HG03342 (cell line): ENCODE data around the gene SUGCT.
"Not testable (repeated sequence)": the region's sequence is repeated elsewhere in the genome, so short reads cannot be mapped to it uniquely, and the experiment has no call there.

Source experiments
- ATAC-seq: cut with Tn5 transposase; IDR thresholded peaks from one replicate; pipeline ENCODE4 v1.9.1; 2021; ENCODE audit warnings: mild to moderate bottlenecking, moderate library complexity; ENCODE audit not compliant: unreplicated experiment

SUGCT gene

DNA sequence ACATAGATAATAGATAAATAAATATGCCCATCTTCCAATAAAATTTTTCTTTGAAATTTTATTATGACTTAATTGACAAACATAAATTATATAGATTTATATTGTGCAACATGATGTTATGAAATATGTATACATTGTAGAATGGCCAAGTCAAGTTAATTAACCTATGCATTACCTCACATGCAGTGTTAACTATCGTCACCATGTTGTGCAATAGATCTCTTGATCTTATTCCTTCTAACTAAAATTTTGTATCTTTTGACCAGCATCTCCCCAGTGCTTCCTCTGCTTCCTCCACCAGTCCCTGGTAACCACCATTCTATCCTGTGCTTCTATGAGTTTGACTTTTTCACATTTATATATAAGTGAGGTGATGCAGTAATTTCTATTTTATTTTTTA, 259.6 kb downstream of the SUGCT start:
- ATAC-seq = no peak

DNA sequence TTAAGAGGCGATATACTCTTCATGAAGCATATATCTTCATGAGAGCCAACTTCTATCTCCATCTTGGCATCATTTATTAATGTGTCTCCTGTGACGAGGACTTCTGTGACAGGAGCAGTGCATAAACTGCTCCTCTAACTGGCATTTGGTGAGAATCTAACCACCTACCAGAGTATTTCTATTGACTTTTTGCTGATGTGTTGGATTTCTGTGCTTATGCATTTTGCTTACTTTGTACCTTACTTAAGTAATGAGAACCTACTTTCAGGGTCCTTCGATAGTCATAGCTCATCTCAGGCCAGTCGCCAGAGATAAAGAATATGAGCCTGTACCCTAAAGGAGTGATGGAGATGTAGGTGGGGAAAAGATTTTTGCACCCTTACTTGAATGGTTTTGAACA, 265.7 kb downstream of the SUGCT start:
- no peak for ATAC-seq

DNA sequence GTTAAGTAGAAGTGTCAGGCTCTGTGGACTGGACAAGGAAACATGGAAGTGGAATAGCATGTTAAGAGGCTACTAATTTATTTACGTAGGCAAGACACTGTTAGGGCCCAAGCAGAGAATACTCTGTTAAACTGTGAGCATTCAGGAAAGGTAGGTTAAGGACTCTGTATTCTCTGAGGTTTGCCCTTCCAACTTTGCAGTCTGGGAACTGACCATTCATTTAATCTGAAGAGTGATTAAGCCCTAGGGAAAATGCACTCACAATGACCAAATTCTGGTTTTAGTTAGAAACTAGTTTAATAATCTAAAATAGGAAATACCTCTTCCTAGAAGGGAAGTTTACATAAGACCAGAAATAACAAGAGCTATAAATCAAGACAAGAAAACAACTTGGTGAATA, 266.6 kb downstream of the SUGCT start:
- no peak for ATAC-seq

DNA sequence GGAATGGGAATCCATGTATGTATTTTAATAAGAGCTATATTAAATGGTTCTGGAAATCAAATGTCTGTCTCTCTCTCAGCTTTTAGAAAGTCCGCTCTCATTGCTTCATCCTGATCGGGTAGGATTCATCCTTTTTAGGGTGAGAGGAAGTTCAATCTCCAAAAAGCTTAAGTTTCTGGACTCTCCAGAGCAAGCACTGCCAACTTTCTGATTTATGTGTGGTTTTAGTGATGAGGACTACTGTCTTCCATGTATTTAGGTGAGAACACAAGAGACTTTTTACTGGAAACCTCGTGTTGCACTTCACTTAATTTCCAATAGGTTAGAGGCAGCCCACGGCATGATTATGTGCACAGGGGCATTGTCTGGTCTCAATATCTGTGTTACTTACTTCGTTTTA, 267.9 kb downstream of the SUGCT start:
- ATAC-seq = no peak

DNA sequence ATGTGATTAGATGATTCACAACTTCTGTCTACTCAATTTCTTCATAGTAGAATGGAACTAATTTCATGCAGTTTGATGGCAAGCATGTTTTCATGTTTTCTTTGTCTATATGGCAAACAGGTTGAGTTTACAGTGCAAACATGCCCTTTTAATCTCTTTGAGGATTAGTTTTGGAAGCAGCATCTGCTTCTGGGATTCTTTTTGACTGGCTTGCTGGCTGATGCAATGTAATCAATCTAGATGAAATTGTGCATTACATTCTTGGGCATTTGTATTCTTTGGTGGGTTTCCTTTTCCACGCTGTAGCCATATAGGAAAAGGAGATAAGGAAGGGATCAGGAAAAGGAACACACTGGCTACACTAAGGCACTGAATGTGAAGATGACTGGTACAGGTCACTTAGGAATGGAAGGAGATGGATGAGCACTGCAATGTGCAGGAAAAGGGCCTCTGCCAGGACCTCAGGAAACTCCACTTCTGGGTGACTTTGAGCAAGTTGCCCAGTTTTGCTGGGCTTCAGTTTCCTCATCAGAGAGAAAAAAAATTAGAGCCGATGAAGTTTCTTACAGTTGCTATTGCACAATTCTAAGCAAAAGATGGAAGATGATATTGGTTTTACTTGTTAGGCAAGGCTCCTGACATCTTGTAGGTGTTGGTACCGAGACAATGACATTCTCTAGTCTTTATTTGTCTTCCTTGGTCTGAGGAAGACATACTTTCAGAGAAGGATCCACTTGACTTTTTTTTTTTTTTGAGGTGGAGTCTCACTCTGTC, 269.1 kb downstream of the SUGCT start:
- ATAC-seq = no peak

DNA sequence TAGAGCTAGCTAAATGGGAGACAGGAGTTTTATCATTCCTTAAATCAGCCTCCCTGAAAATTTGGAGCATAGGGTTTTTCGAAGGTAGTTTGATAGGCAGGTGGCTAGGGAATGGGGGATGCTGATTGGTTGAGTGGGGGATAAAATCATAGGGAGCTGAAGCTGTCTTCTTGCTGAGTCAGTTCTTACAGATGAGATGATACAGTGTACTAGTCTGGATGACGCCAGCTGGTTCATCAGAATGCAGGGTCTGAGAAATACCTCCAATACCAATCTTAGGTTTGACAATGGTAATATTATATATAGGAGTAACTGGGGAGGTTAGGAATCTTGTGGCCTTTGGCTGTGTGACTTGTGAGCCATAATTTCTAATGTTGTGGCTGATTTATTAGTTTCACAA, 271.2 kb downstream of the SUGCT start:
- ATAC-seq = no peak

DNA sequence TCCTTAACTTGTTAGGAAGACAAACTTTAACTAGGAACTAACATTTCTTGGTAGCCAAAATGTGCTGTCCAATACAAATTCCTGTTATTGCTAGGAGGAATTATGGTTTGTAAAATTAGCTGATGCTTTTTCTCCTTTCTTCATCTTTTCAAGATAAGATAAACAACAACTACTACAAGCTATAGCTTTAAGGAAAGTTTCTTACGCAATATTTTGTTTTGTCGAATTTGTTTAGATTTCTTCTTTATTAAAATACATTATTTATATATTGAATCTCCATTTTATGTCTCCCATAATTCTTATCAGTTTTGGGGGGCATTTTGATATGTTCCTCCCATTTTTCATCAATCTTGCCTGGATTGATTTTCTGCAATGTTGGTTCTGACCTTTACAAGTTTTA, 277.5 kb downstream of the SUGCT start:
- no peak for ATAC-seq

DNA sequence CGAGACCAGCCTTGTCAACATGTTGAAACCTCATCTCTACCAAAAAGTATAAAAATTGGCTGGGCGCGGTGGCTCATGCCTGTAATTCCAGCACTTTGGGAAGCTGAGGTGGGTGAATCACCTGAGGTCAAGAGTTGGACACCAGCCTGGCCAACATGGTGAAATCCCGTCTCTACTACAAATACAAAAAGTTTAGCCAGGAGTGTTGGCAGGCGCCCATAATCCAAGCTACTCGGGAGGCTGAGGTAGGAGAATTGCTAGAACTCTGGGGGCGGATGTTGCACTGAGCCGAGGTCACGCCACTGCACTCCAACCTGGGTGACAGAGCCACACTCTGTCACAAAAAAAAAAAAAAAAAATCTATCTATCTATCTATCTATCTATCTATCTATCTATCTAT, 279.9 kb downstream of the SUGCT start:
- not testable (repeated sequence) for ATAC-seq

DNA sequence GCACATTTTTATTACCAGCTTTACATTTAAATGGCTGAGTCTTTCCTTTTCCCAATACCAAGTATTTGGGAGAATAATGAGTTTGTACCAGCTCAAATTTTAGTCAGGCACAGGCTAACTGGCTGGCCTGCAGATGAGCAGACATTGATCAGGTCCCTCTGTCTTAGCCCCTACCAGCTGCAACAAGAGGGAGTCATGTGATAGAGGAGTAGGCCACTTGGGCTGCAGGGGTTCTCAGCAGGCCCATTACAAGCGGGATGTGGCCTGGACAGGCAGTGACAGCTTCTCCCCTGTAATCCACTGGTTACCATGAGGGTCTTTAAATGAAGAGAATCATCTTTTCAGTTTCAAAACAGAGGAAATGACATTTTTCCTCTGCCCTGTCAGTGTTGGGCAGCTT, 283.6 kb downstream of the SUGCT start:
- ATAC-seq = no peak

DNA sequence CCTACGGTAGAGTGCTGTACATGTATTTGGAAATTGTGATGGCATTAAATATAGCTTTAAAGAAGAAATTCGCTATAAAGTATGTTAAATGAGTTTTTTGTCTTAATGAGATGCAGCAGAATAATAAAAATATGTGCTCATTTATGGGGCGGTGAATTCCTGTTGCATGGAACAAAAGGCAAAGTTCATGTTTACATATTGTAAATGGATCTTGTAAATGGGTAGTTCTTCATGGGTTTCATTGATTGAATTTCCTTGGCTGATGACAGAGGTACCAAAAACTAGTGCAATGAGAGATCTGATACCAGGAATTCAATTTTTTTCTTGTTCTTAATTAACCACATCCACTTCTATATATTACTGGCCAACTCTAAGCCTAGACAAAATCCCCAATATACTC, 284.2 kb downstream of the SUGCT start:
- no peak for ATAC-seq

DNA sequence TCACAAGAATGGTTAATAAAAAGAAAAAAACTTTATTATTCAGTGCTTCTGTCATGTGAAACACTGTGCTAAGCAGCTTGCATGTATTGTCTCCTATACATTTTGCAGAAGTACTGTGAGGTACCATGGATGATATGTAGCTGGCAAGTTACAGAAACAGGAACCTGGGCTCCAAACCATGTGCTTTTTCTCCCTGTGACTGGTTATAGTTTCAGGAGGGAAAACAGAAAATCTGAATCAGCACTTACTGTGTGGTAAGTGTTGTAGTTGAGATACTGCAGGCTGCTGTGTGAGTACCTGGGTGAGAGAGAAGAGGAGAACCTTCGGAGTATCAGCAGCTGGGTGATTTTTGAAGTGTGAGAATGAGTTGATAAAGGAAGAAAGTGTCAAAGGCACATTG, 285.0 kb downstream of the SUGCT start:
- ATAC-seq = no peak

DNA sequence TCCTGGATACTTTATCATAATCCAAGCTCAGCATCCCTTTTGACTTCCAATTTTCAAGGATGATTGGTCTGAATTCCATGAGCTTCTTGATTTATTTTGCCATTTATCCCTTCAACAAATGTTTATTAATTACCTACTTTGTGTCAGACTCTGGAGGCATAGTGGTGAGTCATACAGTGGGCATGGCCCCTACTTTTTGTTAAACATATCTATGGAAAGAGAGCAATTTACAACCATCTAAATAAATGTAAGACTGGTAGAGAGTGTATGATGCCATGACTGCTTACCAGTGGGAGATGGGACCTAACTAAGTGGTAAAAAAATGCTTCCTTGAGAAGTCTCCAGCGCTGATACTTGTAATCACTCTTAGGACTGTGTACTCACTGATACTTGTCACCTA, 286.6 kb downstream of the SUGCT start:
- ATAC-seq = no peak

DNA sequence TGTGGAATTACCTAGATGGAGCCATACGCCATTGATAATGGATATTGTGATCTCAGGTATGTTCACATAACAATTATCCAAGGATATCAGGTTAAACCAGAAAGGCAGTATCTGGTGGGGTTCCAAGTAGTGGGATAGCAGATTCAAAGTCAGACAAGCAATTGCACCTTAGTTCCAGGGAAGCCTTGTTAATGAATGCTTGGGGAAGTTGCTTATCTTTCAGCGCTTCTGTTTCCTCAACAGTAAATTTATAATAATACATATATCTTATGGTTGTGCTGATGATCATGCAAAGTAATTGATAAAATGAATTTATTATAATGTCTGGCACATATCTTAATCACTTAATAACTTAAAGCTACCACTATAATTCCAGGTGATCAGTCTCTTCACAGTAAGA, 290.9 kb downstream of the SUGCT start:
- ATAC-seq = no peak

DNA sequence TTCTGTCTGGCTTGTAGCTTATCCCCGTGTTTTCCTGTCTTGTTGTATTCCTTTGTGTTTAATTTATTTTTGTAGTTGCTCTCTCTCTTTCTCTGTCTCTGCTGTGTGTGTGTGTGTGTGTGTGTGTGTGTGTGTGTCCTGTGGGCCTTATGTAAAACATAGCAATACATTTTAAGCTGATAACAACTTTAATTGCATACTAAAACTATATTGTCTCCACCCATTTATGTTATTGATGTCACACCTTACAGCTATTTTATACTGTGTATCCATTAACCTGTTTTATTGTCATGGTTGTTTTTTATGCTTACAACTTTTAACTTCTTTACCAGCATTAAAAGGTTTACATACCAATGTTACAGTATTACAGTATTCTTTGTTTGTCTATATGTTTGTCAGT, 293.6 kb downstream of the SUGCT start:
- ATAC-seq = no peak

DNA sequence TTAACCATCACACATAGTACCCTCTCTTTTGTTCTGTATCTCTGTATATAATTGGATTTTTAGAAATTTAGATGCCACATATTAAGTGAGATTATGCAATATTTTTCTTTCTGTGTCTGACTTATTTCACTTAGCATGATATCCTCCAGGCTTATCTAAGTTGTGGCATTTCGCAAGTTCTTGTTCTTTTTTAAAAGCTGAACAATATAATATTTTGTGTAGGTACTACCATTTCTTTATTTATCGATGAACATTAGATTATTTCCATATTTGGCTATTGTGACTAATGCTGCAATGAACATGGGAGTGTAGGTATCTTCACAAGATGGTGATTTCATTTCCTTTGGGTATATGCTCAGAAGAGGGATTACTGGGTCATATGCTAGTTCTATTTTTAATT, 295.0 kb downstream of the SUGCT start:
- ATAC-seq = no peak

DNA sequence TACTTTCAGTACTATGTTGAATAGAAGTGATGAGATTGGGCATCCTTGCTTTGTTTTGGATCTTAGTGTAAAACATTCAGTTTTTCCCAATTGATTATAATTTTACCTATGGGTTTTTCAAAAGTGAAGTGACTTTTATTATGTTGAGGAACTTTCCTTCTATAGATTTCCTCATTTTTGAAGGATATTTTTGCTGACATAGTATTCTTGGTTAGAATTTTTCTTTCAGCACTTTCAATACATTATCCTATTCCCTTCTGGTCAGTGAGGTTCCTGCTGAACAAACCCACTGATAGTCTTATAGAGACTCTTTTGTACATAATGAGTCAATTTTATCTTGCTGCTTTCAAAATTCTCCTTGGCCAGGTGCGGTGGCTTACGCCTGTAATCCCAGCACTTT, 297.2 kb downstream of the SUGCT start:
- ATAC-seq = no peak

DNA sequence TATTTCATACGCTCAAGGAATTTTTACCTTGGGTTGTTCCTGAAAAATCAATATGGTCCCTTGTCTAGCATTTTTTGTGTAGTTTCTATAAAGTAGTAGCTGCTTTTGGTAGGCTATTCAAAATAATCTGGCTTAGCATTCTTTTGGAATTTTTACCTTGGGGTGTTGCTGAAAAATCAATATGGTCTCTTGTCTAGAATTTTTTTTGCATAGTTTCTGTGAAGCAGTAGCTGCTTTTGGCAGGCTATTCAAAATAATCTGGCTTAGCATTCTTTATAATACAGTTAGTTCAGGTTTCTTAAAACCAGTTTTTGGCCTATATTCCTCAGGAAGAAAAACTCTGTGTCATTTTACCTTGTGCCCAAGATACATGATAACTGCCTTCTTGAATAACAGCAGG, 301.9 kb downstream of the SUGCT start:
- no peak for ATAC-seq

DNA sequence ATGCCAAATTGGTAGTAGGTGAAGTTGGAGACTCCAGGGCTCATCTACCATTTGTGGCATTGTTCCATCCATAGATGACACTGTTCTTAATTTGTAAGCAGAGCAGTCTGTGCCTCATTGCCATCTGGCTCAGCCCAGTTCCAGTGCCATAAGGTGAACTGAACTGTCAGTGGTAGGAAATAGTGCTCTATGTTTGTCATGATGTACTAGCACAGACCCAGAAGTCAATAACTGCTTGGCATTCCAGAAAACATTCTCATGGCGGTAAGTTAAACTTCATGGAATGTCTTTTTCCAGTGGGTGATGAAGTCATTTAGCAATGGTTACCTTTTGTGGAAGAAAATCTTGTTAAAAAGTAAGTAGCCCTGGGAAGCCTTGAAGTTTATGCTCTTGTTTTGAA, 302.7 kb downstream of the SUGCT start:
- ATAC-seq = no peak

DNA sequence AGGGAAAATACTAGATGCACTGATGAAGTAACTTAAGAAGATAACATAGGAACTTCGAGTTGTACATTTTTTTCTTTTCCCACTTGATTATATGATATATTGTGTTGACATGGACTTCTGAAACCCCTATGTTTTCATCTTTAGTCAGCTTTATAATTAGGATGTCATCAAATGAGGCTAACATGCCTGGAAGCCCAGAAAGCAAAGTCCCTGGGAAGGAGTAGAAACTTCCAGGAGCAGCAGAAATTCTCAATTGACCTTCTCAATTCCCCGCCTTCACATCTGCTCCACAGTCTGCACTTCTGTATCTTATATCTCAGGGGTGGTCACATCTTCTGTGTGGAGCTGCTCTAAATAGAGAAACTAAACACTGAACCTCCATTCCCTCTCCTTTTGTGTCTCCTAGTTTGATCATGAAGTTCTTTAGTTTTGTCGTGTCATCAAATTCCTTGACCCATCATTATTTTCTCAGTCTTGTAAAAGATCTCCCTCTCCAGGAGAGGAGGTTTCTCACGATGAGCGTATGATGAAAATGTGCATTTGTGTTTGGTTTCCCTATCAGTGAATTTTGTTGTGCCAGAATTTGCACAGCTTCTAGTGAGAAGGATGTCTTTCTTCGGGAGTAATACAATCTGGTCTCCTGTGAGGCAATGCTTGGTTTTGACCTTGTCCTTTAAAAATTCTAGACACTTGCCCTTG, 303.3 kb downstream of the SUGCT start:
- ATAC-seq = no peak

DNA sequence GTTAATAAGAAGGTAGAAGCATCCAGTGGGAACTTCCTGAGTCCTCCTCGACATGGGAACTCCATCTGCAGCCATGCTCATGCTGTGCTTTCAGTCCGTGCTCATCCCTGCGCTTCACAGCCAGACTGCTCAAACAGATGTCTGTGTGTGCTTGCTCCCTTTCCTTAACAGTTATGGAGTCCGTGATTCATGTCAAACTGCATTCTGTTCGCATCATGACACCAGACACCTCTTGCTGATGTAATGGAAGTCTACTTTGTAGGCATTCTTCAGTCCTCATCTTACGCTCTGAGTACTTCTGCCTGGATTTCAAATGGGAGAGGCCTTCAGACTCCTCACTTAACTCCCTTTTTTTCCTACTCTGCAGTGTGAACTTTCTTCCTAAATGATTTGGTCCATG, 304.9 kb downstream of the SUGCT start:
- no peak for ATAC-seq

DNA sequence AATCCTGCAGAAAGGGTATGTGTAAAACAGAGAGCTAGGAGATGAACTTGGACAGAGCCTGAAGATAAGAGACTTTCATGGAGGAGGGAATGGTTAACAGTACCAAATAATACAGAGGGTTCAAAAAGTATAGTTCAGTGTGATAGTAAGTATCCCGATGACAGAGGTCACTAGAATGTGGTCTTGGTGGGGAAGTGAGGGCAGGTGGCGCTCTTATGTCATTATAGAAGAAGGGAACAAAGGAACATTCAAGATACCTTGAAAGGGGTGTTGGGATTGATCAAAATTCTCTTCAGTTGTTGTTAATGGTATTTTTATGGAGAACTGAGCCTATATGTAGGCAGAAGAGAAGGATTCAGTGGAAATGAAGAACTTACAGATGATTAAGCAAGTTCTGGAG, 312.5 kb downstream of the SUGCT start:
- ATAC-seq = no peak

DNA sequence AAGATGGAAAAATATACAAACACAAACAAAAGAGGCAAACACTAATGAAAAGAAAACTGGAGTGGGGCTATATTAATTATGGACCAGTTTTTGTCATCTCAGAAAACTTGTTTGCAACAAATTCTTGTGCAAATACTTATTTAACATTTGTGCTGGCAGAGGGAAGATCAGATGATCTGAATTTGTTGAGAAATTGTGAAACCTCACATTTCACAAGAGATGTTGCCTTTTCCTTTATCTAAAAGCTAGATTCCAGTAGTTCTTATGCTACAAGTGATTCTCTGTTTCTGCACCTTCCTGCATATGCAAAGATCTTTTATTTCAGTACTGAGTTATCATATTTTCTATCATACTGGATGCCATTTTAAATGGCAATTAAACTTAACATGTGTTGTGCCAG, 320.7 kb downstream of the SUGCT start:
- ATAC-seq = no peak
